Keratinocyte (primary cell): Measurements from ENCODE around the gene CFAP157. TPM values are rescaled to one million over a fixed set of nuclear protein-coding genes. Genes with fewer than 3 reads are reported as not detected.

ENCODE experiments used
- DNase-seq: peaks from one replicate; pipeline ENCODE4 v3.0.0-alpha.2; 2011; ENCODE audit warnings: low read depth, missing footprints, low spot score
- FAIRE-seq: peaks from 2 replicates; lab custom pipeline; 2011; peaks lifted over from hg19 to GRCh38; lab: Jason Lieb, UNC
- H2AFZ ChIP-seq: 2 replicates; pipeline ENCODE4 v1.6.0; 2012; ENCODE audit warnings: low read length, control low read depth, inconsistent platforms; ENCODE audit not compliant: control insufficient read depth
- H3K27ac ChIP-seq: 2 replicates; pipeline ENCODE4 v1.5.1; 2011; ENCODE audit warnings: low read length; ENCODE audit not compliant: control insufficient read depth, insufficient read depth
- H3K27me3 ChIP-seq: 3 replicates; pipeline ENCODE4 v1.6.0; 2011; ENCODE audit warnings: low read length; ENCODE audit not compliant: control insufficient read depth, insufficient read depth; ENCODE audit errors: extremely low read depth
- H3K36me3 ChIP-seq, 2 experiments: 2 replicates in 1 of 2; 3 replicates in 1 of 2; pipeline ENCODE4 v1.5.1; 2011; ENCODE audit warnings: low read length in 2 of 2, mild to moderate bottlenecking in 1 of 2; ENCODE audit not compliant: control insufficient read depth in 2 of 2, insufficient read depth in 2 of 2; ENCODE audit errors: extremely low read depth in 1 of 2
- H3K4me1 ChIP-seq: 3 replicates; pipeline ENCODE4 v1.5.1; 2011; ENCODE audit warnings: low read length; ENCODE audit not compliant: control insufficient read depth, insufficient read depth; ENCODE audit errors: extremely low read depth
- H3K4me2 ChIP-seq: 3 replicates; pipeline ENCODE4 v1.6.0; 2011; ENCODE audit warnings: low read depth, low read length; ENCODE audit not compliant: control insufficient read depth, insufficient read depth; ENCODE audit errors: extremely low read depth
- H3K4me3 ChIP-seq, 3 experiments: fragments of 200-600 bp in 1 of 3; sonication (generic) in 1 of 3; 2 replicates in 2 of 3; 3 replicates in 1 of 3; pipeline ENCODE4 v1.5.1; 2011 to 2016; ENCODE audit warnings: low read length in 3 of 3, mild to moderate bottlenecking in 3 of 3, control low read depth in 2 of 3, inconsistent platforms in 1 of 3, low read depth in 1 of 3, mixed read lengths in 1 of 3, mixed run types in 1 of 3, moderate library complexity in 1 of 3; ENCODE audit not compliant: control insufficient read depth in 2 of 3, insufficient read depth in 2 of 3; ENCODE audit errors: extremely low read depth in 1 of 3
- H3K79me2 ChIP-seq: 2 replicates; pipeline ENCODE4 v1.6.0; 2012; ENCODE audit warnings: low read length; ENCODE audit not compliant: control insufficient read depth, insufficient read depth
- H3K9ac ChIP-seq: 3 replicates; pipeline ENCODE4 v1.6.0; 2011; ENCODE audit warnings: low read length; ENCODE audit not compliant: control insufficient read depth, insufficient read depth; ENCODE audit errors: extremely low read depth
- H3K9me1 ChIP-seq: 3 replicates; pipeline ENCODE4 v1.6.0; 2011; ENCODE audit warnings: low read length; ENCODE audit not compliant: control insufficient read depth, insufficient read depth; ENCODE audit errors: extremely low read depth
- H3K9me3 ChIP-seq: 2 replicates; pipeline ENCODE4 v1.5.1; 2012; ENCODE audit warnings: low read depth, low read length; ENCODE audit not compliant: control insufficient read depth
- H4K20me1 ChIP-seq: 3 replicates; pipeline ENCODE4 v1.6.0; 2011; ENCODE audit warnings: low read length; ENCODE audit not compliant: control insufficient read depth, insufficient read depth; ENCODE audit errors: extremely low read depth
- EZH2 ChIP-seq: IDR thresholded peaks from one replicate; pipeline ENCODE4 v1.6.1; 2012; ENCODE audit warnings: inconsistent platforms, mild to moderate bottlenecking, low read length, moderate library complexity
- dilution Hi-C: fragments of 300-500 bp; cut with MboI; formaldehyde crosslinking; loops from one replicate; pipeline ENCODE4 v1.7.0; 2020; ENCODE audit warnings: low sequenced_read_pairs; ENCODE audit not compliant: extremely low pct_ligation_motif_present
- polyA plus RNA-seq, 5 experiments: library from polyadenylated mRNA; depleted of rRNA in 3 of 5; stranded (reverse) in 3 of 5; stranded (forward) in 1 of 5; unstranded in 1 of 5; fragments of >200 nt; gene quantifications; 1 replicate in 1 of 5; 2 replicates in 3 of 5; 3 replicates in 1 of 5; pipeline versions ENCODE4 v1.2.1 to v1.2.3, GENCODE V29; 2011 to 2012; ENCODE audit warnings: missing spikeins in 2 of 5, low read depth in 1 of 5, low replicate concordance in 1 of 5
- TF ChIP-seq, protein P1 (sequence below), 3 experiments: IDR thresholded peaks in 1 of 3; conservative IDR thresholded peaks in 1 of 3; optimal IDR thresholded peaks in 1 of 3; 2 replicates in 2 of 3; 3 replicates in 1 of 3; pipeline versions ENCODE3 to v1.5.1; 2011; ENCODE audit warnings: low read length in 3 of 3, mild to moderate bottlenecking in 3 of 3, moderate library complexity in 2 of 3, control low read depth in 1 of 3, inconsistent platforms in 1 of 3; ENCODE audit not compliant: insufficient read depth in 2 of 3; ENCODE audit errors: extremely low read depth in 1 of 3

Gene CFAP157
- polyA plus RNA-seq, 1 donor (not counting 4 experiments of a cell fraction or from before 2014, with no cell fraction given): not detected

DNA sequence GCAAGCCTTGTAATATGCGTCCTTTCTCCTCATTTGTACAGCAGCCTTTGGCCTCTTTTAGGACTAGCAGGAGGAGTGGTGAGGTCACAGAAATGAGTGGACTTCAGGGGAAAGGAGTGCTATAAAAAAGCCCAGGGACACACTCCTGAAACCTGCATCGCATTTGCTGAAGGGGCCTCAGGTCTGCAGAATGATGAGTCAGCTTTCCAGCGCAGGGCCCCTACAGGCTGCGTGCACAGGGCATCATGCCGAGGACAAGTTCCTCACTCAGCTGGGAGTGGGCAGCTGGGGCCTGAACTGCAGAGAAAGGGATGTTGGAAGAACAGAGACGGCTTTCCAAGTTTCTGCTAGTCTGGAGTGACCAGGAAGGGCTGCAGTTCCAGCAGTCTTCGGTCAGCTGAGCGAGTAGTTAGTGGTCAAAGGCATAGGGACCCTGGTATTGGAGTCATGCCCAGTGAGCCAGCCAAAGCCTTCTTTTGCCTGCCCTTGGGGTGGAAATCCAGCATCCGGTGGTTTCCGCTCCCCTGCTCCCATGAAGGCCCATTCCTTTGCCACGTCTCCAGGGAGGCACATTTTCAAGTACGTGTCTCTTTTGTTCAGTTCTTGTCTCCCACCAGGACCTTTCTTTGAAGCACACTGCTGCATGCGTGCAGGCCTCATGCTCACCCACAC is 17.3 kb upstream of the CFAP157 start:
- H3K36me3 ChIP-seq: peaks cover 14% of the 10 kb centered on the region in 2 experiments
- peaks cover 3% of the 10 kb centered on the region for H3K4me1 ChIP-seq
- no peaks in the 10 kb centered on the region for H3K27me3 ChIP-seq
- H3K9me1 ChIP-seq: no peaks in the 10 kb centered on the region
- no peak for DNase-seq
- H3K4me2 ChIP-seq: no peak overlapping the region
- H3K79me2 ChIP-seq: no peaks in the 10 kb centered on the region
- no peaks in the 10 kb centered on the region for H3K9me3 ChIP-seq
- no peak for TF ChIP-seq EZH2
- TF ChIP-seq, protein P1, sequence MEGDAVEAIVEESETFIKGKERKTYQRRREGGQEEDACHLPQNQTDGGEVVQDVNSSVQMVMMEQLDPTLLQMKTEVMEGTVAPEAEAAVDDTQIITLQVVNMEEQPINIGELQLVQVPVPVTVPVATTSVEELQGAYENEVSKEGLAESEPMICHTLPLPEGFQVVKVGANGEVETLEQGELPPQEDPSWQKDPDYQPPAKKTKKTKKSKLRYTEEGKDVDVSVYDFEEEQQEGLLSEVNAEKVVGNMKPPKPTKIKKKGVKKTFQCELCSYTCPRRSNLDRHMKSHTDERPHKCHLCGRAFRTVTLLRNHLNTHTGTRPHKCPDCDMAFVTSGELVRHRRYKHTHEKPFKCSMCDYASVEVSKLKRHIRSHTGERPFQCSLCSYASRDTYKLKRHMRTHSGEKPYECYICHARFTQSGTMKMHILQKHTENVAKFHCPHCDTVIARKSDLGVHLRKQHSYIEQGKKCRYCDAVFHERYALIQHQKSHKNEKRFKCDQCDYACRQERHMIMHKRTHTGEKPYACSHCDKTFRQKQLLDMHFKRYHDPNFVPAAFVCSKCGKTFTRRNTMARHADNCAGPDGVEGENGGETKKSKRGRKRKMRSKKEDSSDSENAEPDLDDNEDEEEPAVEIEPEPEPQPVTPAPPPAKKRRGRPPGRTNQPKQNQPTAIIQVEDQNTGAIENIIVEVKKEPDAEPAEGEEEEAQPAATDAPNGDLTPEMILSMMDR (optimal IDR thresholded peaks at IDR 0.05 in 1 of 3, IDR thresholded peaks at IDR 0.05 in 1 of 3, conservative IDR thresholded peaks at IDR 0.05 in 1 of 3; ENCODE audit: extremely low read depth in 1 of 3, insufficient read depth in 2 of 3, low read length in 3 of 3): no peak
- dilution Hi-C loops: no loop called here
- no peak for FAIRE-seq
- no peaks in the 10 kb centered on the region for H4K20me1 ChIP-seq
- no peak overlapping the region for H2AFZ ChIP-seq
- H3K9ac ChIP-seq: no peak overlapping the region
- H3K27ac ChIP-seq: no peak overlapping the region
- H3K4me3 ChIP-seq: no peak overlapping the region

DNA sequence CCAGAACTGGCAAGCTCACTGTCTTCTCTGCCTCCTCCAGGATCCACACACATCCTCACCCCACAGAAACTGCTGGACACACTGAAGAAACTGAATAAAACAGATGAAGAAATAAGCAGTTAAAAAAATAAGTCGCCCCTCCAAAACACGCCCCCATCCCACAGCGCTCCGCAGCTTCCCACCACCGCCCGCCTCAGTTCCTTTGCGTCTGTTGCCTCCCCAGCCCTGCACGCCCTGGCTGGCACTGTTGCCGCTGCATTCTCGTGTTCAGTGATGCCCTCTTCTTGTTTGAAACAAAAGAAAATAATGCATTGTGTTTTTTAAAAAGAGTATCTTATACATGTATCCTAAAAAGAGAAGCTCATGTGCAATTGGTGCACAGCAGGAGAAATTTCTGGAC is 16.1 kb upstream of the CFAP157 start:
- dilution Hi-C loops: no loop called here

More for the DNA sequence above, 16.1 kb upstream of the CFAP157 start:
- DNase-seq: no peak
- no peak overlapping the region for H2AFZ ChIP-seq
- TF ChIP-seq, protein P1 (optimal IDR thresholded peaks at IDR 0.05 in 1 of 3, IDR thresholded peaks at IDR 0.05 in 1 of 3, conservative IDR thresholded peaks at IDR 0.05 in 1 of 3; ENCODE audit: extremely low read depth in 1 of 3, insufficient read depth in 2 of 3, low read length in 3 of 3): no peak
- no peak for TF ChIP-seq EZH2
- peaks cover 14% of the 10 kb centered on the region in 2 experiments for H3K36me3 ChIP-seq
- no peaks in the 10 kb centered on the region for H3K9me3 ChIP-seq
- no peaks in the 10 kb centered on the region for H3K79me2 ChIP-seq
- H3K27me3 ChIP-seq: no peaks in the 10 kb centered on the region
- no peak overlapping the region for H3K27ac ChIP-seq
- peaks cover 3% of the 10 kb centered on the region for H3K4me1 ChIP-seq
- no peak overlapping the region for H3K4me2 ChIP-seq
- no peaks in the 10 kb centered on the region for H3K9me1 ChIP-seq
- no peak overlapping the region for H3K9ac ChIP-seq
- H3K4me3 ChIP-seq: no peak overlapping the region
- FAIRE-seq: no peak
- no peaks in the 10 kb centered on the region for H4K20me1 ChIP-seq
